ENCODE data around the gene SEPTIN5. TPM values are rescaled to one million over a fixed set of nuclear protein-coding genes. Genes with fewer than 3 reads are reported as not detected.

SEPTIN5 gene
- total and polyA plus RNA-seq, 9 of the 15 experiments (the other 6 are each of a cell fraction or from before 2014, with no cell fraction given) = 0.03 to 195 (median 119) TPM

- TF ChIP-seq MIER1 (IDR thresholded peaks at IDR 0.05; ENCODE audit: low read depth) = no peak
- no peak for TF ChIP-seq ARID3A (IDR thresholded peaks at IDR 0.05; ENCODE audit: borderline replicate concordance, low read depth, low read length)
- TF ChIP-seq ZNF644 (tag; IDR thresholded peaks at IDR 0.05; ENCODE audit: low read depth) = no peak
- no peak for TF ChIP-seq CC2D1A (IDR thresholded peaks at IDR 0.05)
- TF ChIP-seq ZNF174 (CRISPR knock-in tag; IDR thresholded peaks at IDR 0.05) = no peak
- TF ChIP-seq OTX1 (CRISPR knock-in tag; IDR thresholded peaks at IDR 0.05) = no peak
- TF ChIP-seq RFX1 (IDR thresholded peaks at IDR 0.05) = no peak
- no peak for TF ChIP-seq KLF6 (CRISPR knock-in tag; IDR thresholded peaks at IDR 0.05; ENCODE audit: borderline replicate concordance)
- peak in 1 of 2 experiments; percentile 50; a peak in 1 of 4 replicates for TF ChIP-seq HDAC1 (IDR thresholded peaks at IDR 0.05)
- no peak for TF ChIP-seq HMBOX1 (IDR thresholded peaks at IDR 0.05)
- TF ChIP-seq ZNF77 (CRISPR knock-in tag; IDR thresholded peaks at IDR 0.05) = no peak
- no peak for TF ChIP-seq CBX3 (IDR thresholded peaks at IDR 0.05; ENCODE audit: borderline replicate concordance in 1 of 2, low read length in 2 of 2)
- no peak for TF ChIP-seq TCF15 (CRISPR knock-in tag; IDR thresholded peaks at IDR 0.05)
- TF ChIP-seq XRCC3 (IDR thresholded peaks at IDR 0.05) = no peak
- TF ChIP-seq U2AF1 (optimal IDR thresholded peaks at IDR 0.05; ENCODE audit: low read depth, low read length) = no peak
- TF ChIP-seq SRSF9 (IDR thresholded peaks at IDR 0.05; ENCODE audit: borderline replicate concordance, low read depth, low read length) = no peak
- no peak for TF ChIP-seq SNIP1 (IDR thresholded peaks at IDR 0.05; ENCODE audit: low read depth)
- no peak for TF ChIP-seq ZNF586 (CRISPR knock-in tag; conservative IDR thresholded peaks at IDR 0.05)
- no peak; the same call in none of the 2 replicates for TF ChIP-seq ZSCAN29 (IDR thresholded peaks at IDR 0.05)
- peak; percentile 2 for TF ChIP-seq SP2 (IDR thresholded peaks at IDR 0.05; ENCODE audit: extremely low read depth, low read depth, low read length, poor library complexity, severe bottlenecking)
- no peak for TF ChIP-seq FOSL1 (tag; conservative IDR thresholded peaks at IDR 0.05)
- TF ChIP-seq GTF2A2 (tag; IDR thresholded peaks at IDR 0.05) = no peak
- no peak for TF ChIP-seq TAF1 (IDR thresholded peaks at IDR 0.05; ENCODE audit: control insufficient read depth, extremely low read depth, insufficient read depth, low read length, severe bottlenecking)
- TF ChIP-seq HINFP (tag; conservative IDR thresholded peaks at IDR 0.05; ENCODE audit: low read depth) = no peak
Observed at GRCh38 chr22:19724927-19725661, 10.8 kb downstream of the SEPTIN5 start (continued).
